Spinal cord (tissue), 10 donors: ENCODE results near the gene DYNC2LI1. TPM values are rescaled to one million over a fixed set of nuclear protein-coding genes. Genes with fewer than 3 reads are reported as not detected.
A peak's percentile ranks its signal among the peaks of the same experiment; 100 is the strongest.

Experiments used
- DNase-seq, 6 donors: peaks; one replicate each; pipeline versions ENCODE4 v3.0.0 to v3.0.0-alpha.2; 2013 to 2015; ENCODE audit warnings: low spot score in 6 of 6, low read depth in 4 of 6
- H3K27ac ChIP-seq: one replicate; pipeline ENCODE4 v1.5.1; 2013; ENCODE audit warnings: low read depth, low read length, control low read depth
- H3K27me3 ChIP-seq: one replicate; pipeline ENCODE4 v1.6.1; 2013; ENCODE audit warnings: low read length; ENCODE audit not compliant: control insufficient read depth, insufficient read depth
- H3K36me3 ChIP-seq: one replicate; pipeline ENCODE4 v1.6.1; 2013; ENCODE audit warnings: low read length; ENCODE audit not compliant: control insufficient read depth, insufficient read depth
- H3K4me1 ChIP-seq: one replicate; pipeline ENCODE4 v1.6.1; 2013; ENCODE audit warnings: low read length; ENCODE audit not compliant: control insufficient read depth, insufficient read depth
- H3K4me3 ChIP-seq: one replicate; pipeline ENCODE4 v1.5.1; 2013; ENCODE audit warnings: low read depth, low read length, control low read depth
- H3K9me3 ChIP-seq: one replicate; pipeline ENCODE4 v1.6.1; 2013; ENCODE audit warnings: low read length; ENCODE audit not compliant: control insufficient read depth, insufficient read depth
- WGBS: methylation state at CpG from one replicate; pipeline ENCODE4 v1.1.5; 2013; ENCODE audit warnings: missing lambda C conversion rate; ENCODE audit not compliant: insufficient coverage; 5-methylcytosine and 5-hydroxymethylcytosine counted together
- polyA plus RNA-seq, 2 donors: library from polyadenylated mRNA; unstranded; fragments of 120-200 nt; gene quantifications; one replicate each; pipeline ENCODE4 v1.2.1, GENCODE V29; 2013; ENCODE audit not compliant: insufficient read length in 2 of 2
- total RNA-seq, 2 donors: library from RNA; depleted of rRNA in 1 of 2; stranded (reverse); fragments of 120-200 nt in 1 of 2; fragments of >200 nt in 1 of 2; gene quantifications; one replicate each; pipeline versions ENCODE4 v1.2.3 to v1.2.4, GENCODE V29; 2013 to 2014
- donor health status: healthy.

DYNC2LI1 gene
- total and polyA plus RNA-seq, 4 donors, result 47.8 to 56.2 (median 50.5) TPM

DNA sequence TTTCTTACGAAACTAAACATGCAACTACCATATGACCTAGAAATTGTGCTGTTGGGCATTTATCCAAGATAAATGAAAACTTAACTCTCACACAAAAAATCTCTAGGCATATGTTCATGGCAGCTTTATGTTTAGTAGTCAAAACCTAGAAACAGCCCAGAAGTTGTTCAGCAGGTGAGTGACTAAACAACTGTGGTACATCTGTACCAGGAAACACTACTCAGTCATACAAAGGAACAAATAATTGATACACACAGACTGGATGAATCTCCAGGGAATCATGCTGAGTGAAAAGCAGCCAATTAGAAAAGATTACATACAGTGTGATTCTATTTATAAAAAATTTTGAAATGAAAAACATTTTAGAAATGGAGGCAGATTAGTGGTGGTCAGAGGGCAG is 29.3 kb downstream of the DYNC2LI1 start:
- Histone ChIP-seq H3K36me3 (no peaks in the 10 kb centered on the region), H3K4me3 (no peak overlapping the region), H3K4me1 (no peaks in the 10 kb centered on the region), H3K27me3 (no peaks in the 10 kb centered on the region), H3K27ac (no peak overlapping the region), H3K9me3 (no peaks in the 10 kb centered on the region)
- no CpG with 5 or more reads among the region's 1 CpG for WGBS
- no peak for DNase-seq

DNA sequence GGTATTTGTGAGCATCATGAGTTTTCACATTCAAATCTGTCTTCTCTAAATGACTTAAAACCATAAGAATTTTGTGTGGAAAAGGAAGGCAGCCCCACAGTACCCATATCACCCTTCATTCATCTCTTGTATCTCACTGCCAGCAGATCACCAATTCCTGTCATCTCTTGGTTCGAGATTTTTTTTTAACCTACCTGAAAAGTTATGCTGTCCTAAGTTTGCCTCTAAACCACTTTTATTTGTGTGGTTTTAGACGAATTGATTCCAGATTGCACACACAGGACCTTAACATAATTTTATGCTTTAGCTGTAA is 32.8 kb downstream of the DYNC2LI1 start:
- no peaks in the 10 kb centered on the region for H3K27me3 ChIP-seq
- no peaks in the 10 kb centered on the region for H3K36me3 ChIP-seq
- no peaks in the 10 kb centered on the region for H3K4me1 ChIP-seq
- H3K27ac ChIP-seq, result no peak overlapping the region
- H3K9me3 ChIP-seq, result no peaks in the 10 kb centered on the region
- no peak for DNase-seq
- H3K4me3 ChIP-seq, result no peak overlapping the region
- WGBS, result no CpG with 5 or more reads among the region's 2 CpGs

DNA sequence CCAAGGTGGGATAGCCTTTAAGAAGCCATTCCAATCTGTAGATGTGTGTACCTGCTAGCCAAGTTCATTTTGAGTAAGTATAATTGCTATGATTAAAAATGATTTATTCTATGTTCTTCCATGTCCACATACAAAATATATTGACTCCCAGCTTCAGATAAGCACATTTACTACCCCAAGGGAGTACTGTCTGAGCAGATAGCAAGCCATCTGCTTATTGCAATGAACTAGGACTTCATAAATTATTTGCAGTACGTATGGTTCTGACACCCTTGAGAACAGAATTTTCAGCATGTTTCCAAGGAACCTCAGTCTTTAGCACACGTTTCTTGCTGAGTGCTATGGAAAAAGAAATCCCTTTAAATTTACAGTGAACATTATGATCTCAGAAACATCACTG is 36.6 kb downstream of the DYNC2LI1 start:
- no peak overlapping the region for H3K4me3 ChIP-seq
- no CpG with 5 or more reads among the region's 2 CpGs for WGBS
- H3K36me3 ChIP-seq, result no peaks in the 10 kb centered on the region
- H3K9me3 ChIP-seq, result no peaks in the 10 kb centered on the region
- no peak overlapping the region for H3K27ac ChIP-seq
- DNase-seq, result peak in 1 of 6 donors; percentile 69
- no peaks in the 10 kb centered on the region for H3K4me1 ChIP-seq
- no peaks in the 10 kb centered on the region for H3K27me3 ChIP-seq

DNA sequence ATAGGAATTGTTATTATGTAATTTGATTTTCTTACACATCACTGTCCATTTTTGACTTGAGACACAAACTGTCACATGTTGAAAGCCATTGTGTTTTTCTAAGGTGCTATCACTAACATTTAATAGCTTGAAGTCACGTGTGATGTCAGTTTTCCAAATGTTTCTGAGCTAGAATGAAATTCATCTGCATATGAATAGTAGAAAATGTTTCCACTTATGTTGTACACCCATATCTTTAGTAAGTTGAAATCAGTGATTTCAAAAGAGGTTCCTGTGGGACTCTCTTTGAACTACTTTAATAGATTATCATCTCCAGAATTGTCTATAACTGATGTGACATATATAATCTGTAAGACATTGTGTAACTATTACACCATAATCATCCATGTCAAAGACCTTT is 37.0 kb downstream of the DYNC2LI1 start:
- no peaks in the 10 kb centered on the region for H3K4me1 ChIP-seq
- no peak for DNase-seq
- no peak overlapping the region for H3K4me3 ChIP-seq
- WGBS, result no CpG with 5 or more reads among the region's 1 CpG
- no peaks in the 10 kb centered on the region for H3K27me3 ChIP-seq
- no peaks in the 10 kb centered on the region for H3K9me3 ChIP-seq
- H3K27ac ChIP-seq, result no peak overlapping the region
- H3K36me3 ChIP-seq, result no peaks in the 10 kb centered on the region

DNA sequence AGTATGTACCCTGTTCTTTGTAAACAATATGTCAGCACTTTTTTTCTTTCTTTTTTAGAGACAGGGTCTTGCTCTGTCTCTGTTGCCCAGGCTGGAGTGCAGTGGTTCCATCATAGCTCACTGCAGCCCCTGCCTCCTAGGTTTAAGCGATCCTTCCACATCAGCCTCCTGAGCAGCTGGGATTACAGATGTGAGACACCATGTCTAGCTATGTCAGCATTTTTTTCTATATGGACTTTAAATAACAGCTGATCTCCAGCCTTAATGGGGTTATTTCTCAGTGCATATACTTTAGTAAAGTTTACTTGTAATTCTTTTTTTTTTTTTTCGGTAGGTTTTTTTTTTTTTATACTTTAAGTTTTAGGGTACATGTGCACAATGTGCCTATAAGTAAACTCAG is 38.2 kb downstream of the DYNC2LI1 start:
- DNase-seq, result no peak
- Histone ChIP-seq H3K4me3 (no peak overlapping the region), H3K27ac (no peak overlapping the region), H3K9me3 (no peaks in the 10 kb centered on the region), H3K4me1 (no peaks in the 10 kb centered on the region), H3K27me3 (no peaks in the 10 kb centered on the region), H3K36me3 (no peaks in the 10 kb centered on the region)
- WGBS, result 100% methylated on average over 1 of the region's 2 CpGs

DNA sequence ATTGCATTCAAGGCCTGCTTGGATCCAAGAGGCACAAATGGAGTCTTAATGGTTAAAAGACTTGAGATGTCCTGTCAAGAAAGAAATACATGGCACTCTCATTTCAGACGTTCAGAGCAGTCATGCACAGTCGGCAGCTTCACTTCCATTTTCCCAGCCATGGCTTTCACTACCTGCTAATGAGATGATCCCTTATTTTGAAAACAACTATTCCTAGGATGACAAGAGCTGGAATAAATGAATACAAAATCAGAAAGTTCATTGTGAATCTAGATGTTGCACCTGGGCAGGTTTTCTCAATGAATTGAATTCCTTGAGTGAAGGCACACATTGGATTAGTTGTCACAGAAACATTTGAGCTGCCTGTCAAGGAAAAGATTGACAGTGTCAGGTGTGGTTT is 39.1 kb downstream of the DYNC2LI1 start:
- H3K27ac ChIP-seq, result no peak overlapping the region
- no peak for DNase-seq
- 20% methylated on average over 1 of the region's 2 CpGs for WGBS
- H3K27me3 ChIP-seq, result no peaks in the 10 kb centered on the region
- no peaks in the 10 kb centered on the region for H3K36me3 ChIP-seq
- H3K4me3 ChIP-seq, result no peak overlapping the region
- no peaks in the 10 kb centered on the region for H3K4me1 ChIP-seq
- H3K9me3 ChIP-seq, result no peaks in the 10 kb centered on the region

DNA sequence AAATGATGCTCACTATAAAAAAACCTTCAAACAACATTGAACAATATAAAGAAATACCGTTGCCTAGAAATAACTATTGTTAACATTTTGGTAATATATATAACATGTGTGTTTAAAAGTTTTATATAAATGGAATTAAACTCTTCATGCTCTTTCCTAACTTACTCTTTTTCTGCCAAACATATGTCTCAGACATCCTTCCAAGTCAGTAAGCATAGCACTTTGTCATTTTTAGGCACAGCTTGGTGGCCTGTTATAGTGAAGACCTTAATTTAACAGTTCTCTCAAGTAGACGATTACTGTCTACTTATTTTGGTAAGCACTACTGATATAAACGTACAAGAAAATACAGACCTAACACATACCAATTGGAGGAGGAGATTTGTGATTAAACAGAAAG is 40.9 kb downstream of the DYNC2LI1 start:
- DNase-seq, result peak in 1 of 6 donors; percentile 51
- no peak overlapping the region for H3K4me3 ChIP-seq
- no peaks in the 10 kb centered on the region for H3K27me3 ChIP-seq
- no CpG with 5 or more reads among the region's 3 CpGs for WGBS
- no peaks in the 10 kb centered on the region for H3K9me3 ChIP-seq
- H3K27ac ChIP-seq, result no peak overlapping the region
- H3K36me3 ChIP-seq, result no peaks in the 10 kb centered on the region
- no peaks in the 10 kb centered on the region for H3K4me1 ChIP-seq

DNA sequence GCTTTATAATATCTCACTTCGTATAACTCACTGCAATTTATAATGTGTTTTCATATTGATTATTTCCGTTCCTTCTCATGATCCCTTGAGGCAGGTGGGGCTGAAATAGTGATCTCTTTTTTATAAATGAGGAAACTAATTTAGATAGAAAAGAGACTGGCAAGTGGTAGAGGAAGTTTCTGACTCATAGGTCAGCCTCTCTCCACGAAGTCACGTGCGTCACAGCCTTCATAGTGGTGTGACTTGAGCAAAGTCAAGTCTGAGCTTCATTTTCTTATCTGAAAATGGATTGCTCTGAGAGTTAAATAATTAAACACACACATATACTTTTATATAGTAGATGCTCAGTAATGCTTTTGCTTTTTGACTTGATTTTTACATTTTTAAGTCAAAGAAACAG is 44.9 kb downstream of the DYNC2LI1 start:
- DNase-seq, result no peak
- no peaks in the 10 kb centered on the region for H3K27me3 ChIP-seq
- no CpG with 5 or more reads among the region's 5 CpGs for WGBS
- H3K36me3 ChIP-seq, result no peaks in the 10 kb centered on the region
- no peaks in the 10 kb centered on the region for H3K9me3 ChIP-seq
- no peak overlapping the region for H3K4me3 ChIP-seq
- H3K4me1 ChIP-seq, result no peaks in the 10 kb centered on the region
- no peak overlapping the region for H3K27ac ChIP-seq

DNA sequence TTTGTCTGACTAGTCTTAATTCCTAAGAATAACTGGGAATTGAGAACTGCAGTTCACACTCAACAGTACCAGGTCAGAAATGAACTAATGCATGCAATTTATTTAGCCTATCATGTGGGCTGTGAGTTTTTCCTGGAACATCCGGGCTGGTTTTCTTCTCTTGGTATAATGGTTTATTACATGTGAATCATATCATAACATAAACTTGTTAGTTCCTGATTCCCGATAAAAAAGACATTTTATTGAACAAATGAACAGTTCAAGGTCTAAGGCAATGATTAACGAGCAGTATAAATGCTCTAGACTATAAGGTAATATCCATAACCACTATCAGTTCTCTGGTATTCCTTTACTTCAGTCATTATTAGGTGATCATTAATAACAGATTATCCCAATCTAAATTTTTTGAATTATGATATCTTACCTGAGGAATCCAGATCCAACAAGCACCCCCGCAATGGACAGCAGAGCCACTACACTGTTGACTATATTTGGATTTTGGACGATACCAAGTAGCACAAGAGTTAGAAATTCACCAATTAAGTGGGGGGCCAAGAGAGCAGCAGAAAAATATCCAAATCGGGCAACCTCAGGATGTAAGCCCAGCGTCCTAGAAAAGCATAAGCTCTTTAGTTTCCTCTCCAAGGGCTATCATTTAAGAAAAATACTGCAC is 45.8 kb downstream of the DYNC2LI1 start:
- Histone ChIP-seq H3K4me1 (no peaks in the 10 kb centered on the region), H3K27ac (no peak overlapping the region), H3K36me3 (no peaks in the 10 kb centered on the region), H3K27me3 (no peaks in the 10 kb centered on the region), H3K4me3 (no peak overlapping the region), H3K9me3 (no peaks in the 10 kb centered on the region)
- no peak for DNase-seq
- WGBS, result no CpG with 5 or more reads among the region's 7 CpGs

DNA sequence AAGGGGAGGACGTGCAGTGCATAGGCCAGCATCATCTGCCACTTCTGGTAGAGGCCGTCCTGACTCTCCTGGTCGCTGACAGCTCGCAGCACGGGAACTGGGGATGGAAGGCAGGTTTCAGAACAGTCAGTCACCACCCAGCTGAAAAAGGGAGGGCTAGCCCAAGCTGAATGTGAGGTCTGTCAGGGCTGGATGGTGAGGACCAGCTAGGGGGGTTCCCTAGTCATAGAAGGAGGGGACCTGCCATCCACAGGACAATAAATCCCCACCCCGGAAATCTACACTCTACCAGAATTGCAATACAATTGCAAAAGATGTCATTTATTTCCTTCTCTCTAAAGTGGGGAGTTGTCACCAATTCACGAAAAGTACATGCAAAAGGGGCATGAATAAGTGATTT is 49.0 kb downstream of the DYNC2LI1 start:
- H3K9me3 ChIP-seq, result no peaks in the 10 kb centered on the region
- H3K27me3 ChIP-seq, result no peaks in the 10 kb centered on the region
- H3K4me3 ChIP-seq, result no peak overlapping the region
- 71% methylated on average over 5 of the region's 7 CpGs for WGBS
- H3K4me1 ChIP-seq, result no peaks in the 10 kb centered on the region
- no peak overlapping the region for H3K27ac ChIP-seq
- no peak for DNase-seq
- no peaks in the 10 kb centered on the region for H3K36me3 ChIP-seq
